Nephron (organoid): ENCODE data around the gene FAM193A.

Experiments
- H3K27ac Mint-ChIP-seq, 3 experiments: 2 replicates each; pipeline ENCODE4 v1.8.0; 2020; ENCODE audit warnings: mixed read lengths in 3 of 3, mild to moderate bottlenecking in 2 of 3, moderate library complexity in 1 of 3
- H3K27me3 Mint-ChIP-seq: 2 replicates; pipeline ENCODE4 v1.8.0; 2021; ENCODE audit warnings: low read depth, mild to moderate bottlenecking, moderate library complexity, mixed read lengths
- H3K36me3 Mint-ChIP-seq: 2 replicates; pipeline ENCODE4 v1.8.0; 2020; ENCODE audit warnings: low read depth, mixed read lengths
- H3K4me1 Mint-ChIP-seq: 2 replicates; pipeline ENCODE4 v1.8.0; 2020; ENCODE audit warnings: mixed read lengths
- H3K4me3 Mint-ChIP-seq, 3 experiments: 2 replicates each; pipeline ENCODE4 v1.8.0; 2020; ENCODE audit warnings: mild to moderate bottlenecking in 3 of 3, mixed read lengths in 3 of 3, moderate library complexity in 2 of 3
- H3K9me3 Mint-ChIP-seq: 2 replicates; pipeline ENCODE4 v1.8.0; 2020; ENCODE audit warnings: mixed read lengths
- CTCF ChIP-seq, 3 experiments: fragments of 200-600 bp; sonication (generic); IDR thresholded peaks; one replicate each; pipeline ENCODE4 v1.5.0; 2021; ENCODE audit warnings: antibody characterized with exemption in 3 of 3; ENCODE audit not compliant: unreplicated experiment in 3 of 3

FAM193A gene

GRCh38 chr4:2593003-2593402 lies 56.6 kb downstream of the FAM193A start:
- TF ChIP-seq CTCF (IDR thresholded peaks at IDR 0.05; ENCODE audit: unreplicated experiment in 3 of 3), result no peak
- peaks cover 67% of the 10 kb centered on the region for H3K4me1 Mint-ChIP-seq
- H3K27me3 Mint-ChIP-seq, result no peaks in the 10 kb centered on the region
- no peaks in the 10 kb centered on the region for H3K9me3 Mint-ChIP-seq
- peaks cover 12% of the 10 kb centered on the region for H3K36me3 Mint-ChIP-seq
- no peak overlapping the region for H3K4me3 Mint-ChIP-seq
- peak overlapping the region in 1 of 3 experiments; percentile 6 for H3K27ac Mint-ChIP-seq

GRCh38 chr4:2595436-2595835 lies 59.0 kb downstream of the FAM193A start:
- peaks cover 80% of the 10 kb centered on the region for H3K4me1 Mint-ChIP-seq
- no peak overlapping the region for H3K4me3 Mint-ChIP-seq
- H3K27me3 Mint-ChIP-seq, result no peaks in the 10 kb centered on the region
- H3K36me3 Mint-ChIP-seq, result peaks cover 23% of the 10 kb centered on the region
- peak overlapping the region; percentile 45 to 81 (median 64) for H3K27ac Mint-ChIP-seq
- TF ChIP-seq CTCF (IDR thresholded peaks at IDR 0.05; ENCODE audit: unreplicated experiment in 3 of 3), result no peak
- no peaks in the 10 kb centered on the region for H3K9me3 Mint-ChIP-seq

GRCh38 chr4:2595952-2596552 lies 59.6 kb downstream of the FAM193A start:
- H3K36me3 Mint-ChIP-seq, result peaks cover 28% of the 10 kb centered on the region
- no peak overlapping the region for H3K4me3 Mint-ChIP-seq
- no peaks in the 10 kb centered on the region for H3K9me3 Mint-ChIP-seq
- peaks cover 80% of the 10 kb centered on the region for H3K4me1 Mint-ChIP-seq
- peak overlapping the region; percentile 82 to 90 (median 82) for H3K27ac Mint-ChIP-seq
- H3K27me3 Mint-ChIP-seq, result no peaks in the 10 kb centered on the region
- TF ChIP-seq CTCF (IDR thresholded peaks at IDR 0.05; ENCODE audit: unreplicated experiment in 3 of 3), result no peak

GRCh38 chr4:2596611-2597010 lies 60.2 kb downstream of the FAM193A start:
- Mint-ChIP-seq H3K27ac (peak overlapping the region; percentile 82 to 90 (median 82)), H3K4me3 (peak overlapping the region in 1 of 3 experiments; percentile 24), H3K4me1 (peaks cover 75% of the 10 kb centered on the region), H3K27me3 (no peaks in the 10 kb centered on the region), H3K36me3 (peaks cover 28% of the 10 kb centered on the region), H3K9me3 (no peaks in the 10 kb centered on the region)
- no peak for TF ChIP-seq CTCF (IDR thresholded peaks at IDR 0.05; ENCODE audit: unreplicated experiment in 3 of 3)

- peak overlapping the region in 1 of 3 experiments; percentile 18 for H3K4me3 Mint-ChIP-seq
- TF ChIP-seq CTCF (IDR thresholded peaks at IDR 0.05; ENCODE audit: unreplicated experiment in 3 of 3), result no peak
- no peaks in the 10 kb centered on the region for H3K9me3 Mint-ChIP-seq
- H3K27ac Mint-ChIP-seq, result peak overlapping the region; percentile 82 to 90 (median 82)
- H3K27me3 Mint-ChIP-seq, result no peaks in the 10 kb centered on the region
- peaks cover 32% of the 10 kb centered on the region for H3K36me3 Mint-ChIP-seq
- peaks cover 61% of the 10 kb centered on the region for H3K4me1 Mint-ChIP-seq
Observed at GRCh38 chr4:2598511-2599303, 62.3 kb downstream of the FAM193A start.
